ENCODE measurements around the gene SERINC3. TPM values are rescaled to one million over a fixed set of nuclear protein-coding genes. Genes with fewer than 3 reads are reported as not detected.

SERINC3 gene
- total and polyA plus RNA-seq, 2 of the 13 experiments (the other 11 are each of a cell fraction or from before 2014, with no cell fraction given): 82.0 to 226 TPM

- no peaks in the 10 kb centered on the region for H3K36me3 ChIP-seq (replicated peaks in 1 of 2; ENCODE audit: control insufficient read depth in 1 of 2, insufficient read depth in 2 of 2, low read length in 2 of 2)
- ATAC-seq: no peak
- TF ChIP-seq ASH2L (IDR thresholded peaks at IDR 0.05; ENCODE audit: insufficient read length, low read depth, low read length) (no peak), ZBTB42 (CRISPR knock-in tag; IDR thresholded peaks at IDR 0.05) (no peak)
- TF ChIP-seq, protein P1, sequence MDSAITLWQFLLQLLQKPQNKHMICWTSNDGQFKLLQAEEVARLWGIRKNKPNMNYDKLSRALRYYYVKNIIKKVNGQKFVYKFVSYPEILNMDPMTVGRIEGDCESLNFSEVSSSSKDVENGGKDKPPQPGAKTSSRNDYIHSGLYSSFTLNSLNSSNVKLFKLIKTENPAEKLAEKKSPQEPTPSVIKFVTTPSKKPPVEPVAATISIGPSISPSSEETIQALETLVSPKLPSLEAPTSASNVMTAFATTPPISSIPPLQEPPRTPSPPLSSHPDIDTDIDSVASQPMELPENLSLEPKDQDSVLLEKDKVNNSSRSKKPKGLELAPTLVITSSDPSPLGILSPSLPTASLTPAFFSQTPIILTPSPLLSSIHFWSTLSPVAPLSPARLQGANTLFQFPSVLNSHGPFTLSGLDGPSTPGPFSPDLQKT (CRISPR knock-in tag; IDR thresholded peaks at IDR 0.05; ENCODE audit: borderline replicate concordance): no peak
- H3K9me3 ChIP-seq (ENCODE audit: low read length): no peaks in the 10 kb centered on the region
- no peak overlapping the region for H3K27ac ChIP-seq (ENCODE audit: extremely low read length, insufficient read depth, low read length)
- no peak overlapping the region for H3K4me2 ChIP-seq (ENCODE audit: low read depth, low read length)
- H2AFZ ChIP-seq (ENCODE audit: low read length): no peak overlapping the region
- no peak overlapping the region for H3K4me3 ChIP-seq (replicated peaks in 1 of 3; ENCODE audit: insufficient read depth in 1 of 3, low read depth in 2 of 3, low read length in 3 of 3)
- H4K20me1 ChIP-seq (ENCODE audit: insufficient read depth, low read length): no peaks in the 10 kb centered on the region
- no peak for FAIRE-seq
- POLR2A ChIA-PET: no interaction called here
- BruUV-seq (replicated peaks): no TSS peak
- H3K27me3 ChIP-seq (ENCODE audit: control insufficient read depth in 1 of 2, insufficient read depth in 2 of 2, low read length in 2 of 2): no peaks in the 10 kb centered on the region
- DNase-seq (ENCODE audit: low spot score): no peak
- H3K4me1 ChIP-seq (ENCODE audit: insufficient read depth, low read length): peaks cover 15% of the 10 kb centered on the region
- H3K79me2 ChIP-seq (ENCODE audit: insufficient read depth, low read length): peaks cover 3% of the 10 kb centered on the region
- intact Hi-C loops (cut with micrococcal nuclease; ENCODE audit: unreplicated experiment) (no loop called here), in situ Hi-C loops (cut with HindIII; ENCODE audit: extremely low pct_ligation_motif_present, low pct_unique_long_range_greater_than_20kb) (no loop called here)
- WGBS (ENCODE audit: low lambda C conversion rate): 94% methylated on average over 5 of the region's 5 CpGs
- CTCF ChIA-PET (ENCODE audit: low intra/inter-chr PET ratio, low total read pairs): no interaction called here
- H3K9ac ChIP-seq (ENCODE audit: insufficient read depth, low read depth, low read length): no peak overlapping the region
These were observed 22.4 kb upstream of the SERINC3 start for GRCh38 chr20:44544263-44544662.

DNA sequence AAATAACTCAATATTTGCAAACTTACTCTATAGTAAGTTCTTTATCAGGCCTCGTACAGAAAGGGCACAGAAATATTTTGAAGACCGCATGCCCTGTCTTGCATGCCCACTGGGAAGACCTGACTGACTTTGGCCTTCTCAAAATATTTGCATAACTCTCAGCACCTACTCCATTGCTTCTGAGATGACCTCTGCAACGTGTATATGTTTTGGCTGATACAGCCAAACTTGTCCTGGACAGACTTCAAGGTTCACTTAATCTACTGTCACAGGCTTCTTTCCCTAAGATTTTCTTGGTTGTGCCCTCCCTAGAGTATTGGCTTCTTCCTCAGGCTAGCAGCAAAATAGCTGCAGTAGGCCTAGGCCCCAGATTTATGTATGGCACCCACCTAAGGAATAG is 21.5 kb upstream of the SERINC3 start:
- ATAC-seq (no peak), DNase-seq (ENCODE audit: low spot score) (no peak), FAIRE-seq (no peak)
- no peaks in the 10 kb centered on the region for H4K20me1 ChIP-seq (ENCODE audit: insufficient read depth, low read length)
- H2AFZ ChIP-seq (ENCODE audit: low read length): no peak overlapping the region
- no peak overlapping the region for H3K4me2 ChIP-seq (ENCODE audit: low read depth, low read length)
- no peak overlapping the region for H3K9ac ChIP-seq (ENCODE audit: insufficient read depth, low read depth, low read length)
- intact Hi-C loops (cut with micrococcal nuclease; ENCODE audit: unreplicated experiment) (no loop called here), in situ Hi-C loops (cut with HindIII; ENCODE audit: extremely low pct_ligation_motif_present, low pct_unique_long_range_greater_than_20kb) (no loop called here)
- no TSS peak for BruUV-seq (replicated peaks)
- ChIA-PET CTCF (ENCODE audit: low intra/inter-chr PET ratio, low total read pairs) (no interaction called here), POLR2A (interaction anchor here (0.6 kb wide), 1 partner anchor 366 kb away, joined by 3 read pairs; the partner anchor contains the start of gene PABPC1L)
- H3K4me3 ChIP-seq (replicated peaks in 1 of 3; ENCODE audit: insufficient read depth in 1 of 3, low read depth in 2 of 3, low read length in 3 of 3): no peak overlapping the region
- H3K36me3 ChIP-seq (replicated peaks in 1 of 2; ENCODE audit: control insufficient read depth in 1 of 2, insufficient read depth in 2 of 2, low read length in 2 of 2): no peaks in the 10 kb centered on the region
- no peak overlapping the region for H3K27ac ChIP-seq (ENCODE audit: extremely low read length, insufficient read depth, low read length)
- no peaks in the 10 kb centered on the region for H3K9me3 ChIP-seq (ENCODE audit: low read length)
- WGBS (ENCODE audit: low lambda C conversion rate): 60% methylated on average over 3 of the region's 3 CpGs
- no peak for TF ChIP-seq ZNF761 (CRISPR knock-in tag; conservative IDR thresholded peaks at IDR 0.05)
- TF ChIP-seq GABPA (IDR thresholded peaks at IDR 0.05; ENCODE audit: low read depth, low read length): no peak
- no peak for TF ChIP-seq GABPA (CRISPR knock-in tag; IDR thresholded peaks at IDR 0.05; ENCODE audit: low read depth)
- no peak for TF ChIP-seq KDM1A (CRISPR knock-in tag; IDR thresholded peaks at IDR 0.05)
- no peak for TF ChIP-seq GRHL1 (CRISPR knock-in tag; conservative IDR thresholded peaks at IDR 0.05)
- peaks cover 6% of the 10 kb centered on the region for H3K79me2 ChIP-seq (ENCODE audit: insufficient read depth, low read length)
- H3K27me3 ChIP-seq (ENCODE audit: control insufficient read depth in 1 of 2, insufficient read depth in 2 of 2, low read length in 2 of 2): no peaks in the 10 kb centered on the region
- H3K4me1 ChIP-seq (ENCODE audit: insufficient read depth, low read length): peaks cover 15% of the 10 kb centered on the region
